GM21515 (cell line): Measurements from ENCODE around the gene INTS13.
"Not testable (repeated sequence)": the region's sequence is repeated elsewhere in the genome, so short reads cannot be mapped to it uniquely, and the experiment has no call there.

Source experiments
- ATAC-seq: cut with Tn5 transposase; IDR thresholded peaks from one replicate; pipeline ENCODE4 v1.9.1; 2021; ENCODE audit not compliant: unreplicated experiment

INTS13 gene

DNA sequence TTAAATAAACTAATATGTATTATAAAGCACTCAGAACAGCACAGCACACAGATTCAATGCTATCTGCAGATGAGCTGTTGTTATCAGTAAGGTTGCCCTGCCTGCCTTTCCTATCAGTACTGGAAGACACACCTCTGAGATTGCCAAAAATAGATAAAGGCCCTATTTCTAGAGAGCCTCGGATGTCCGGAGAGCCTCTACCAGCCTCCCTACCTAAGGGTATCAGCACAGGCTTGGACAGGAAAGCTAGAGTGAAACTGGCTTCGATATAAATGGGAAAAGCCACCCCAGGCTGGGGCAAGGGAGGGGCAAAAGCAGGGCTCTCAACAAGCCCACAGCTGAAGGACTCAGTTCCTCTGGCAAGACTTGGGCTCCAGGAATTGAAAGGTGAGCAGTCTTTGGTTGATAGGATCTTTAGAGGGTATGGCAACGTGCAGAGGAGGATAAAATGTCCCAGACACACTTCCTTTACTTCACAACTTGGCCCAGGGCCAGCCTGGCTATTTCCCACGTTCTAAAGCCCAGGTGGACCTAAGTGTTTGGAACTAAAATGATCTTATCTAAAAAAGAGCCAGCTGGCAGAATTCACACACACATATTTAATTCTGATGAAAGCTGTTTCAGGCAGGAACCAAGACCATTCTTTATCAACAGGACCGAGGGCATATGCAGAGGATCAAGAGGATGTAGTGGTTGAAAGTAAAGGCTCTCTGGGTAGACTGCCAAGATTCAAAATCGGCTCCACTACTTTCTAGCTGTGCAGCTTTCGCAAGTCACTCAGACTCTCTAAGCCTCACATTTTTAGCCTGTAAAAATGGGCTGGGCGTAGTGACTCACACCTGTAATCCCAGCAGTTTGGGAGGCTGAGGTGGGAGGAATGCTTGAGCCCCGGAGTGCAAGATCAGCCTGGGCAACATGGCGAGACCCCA, 67.0 kb downstream of the INTS13 start:
- ATAC-seq = no peak

DNA sequence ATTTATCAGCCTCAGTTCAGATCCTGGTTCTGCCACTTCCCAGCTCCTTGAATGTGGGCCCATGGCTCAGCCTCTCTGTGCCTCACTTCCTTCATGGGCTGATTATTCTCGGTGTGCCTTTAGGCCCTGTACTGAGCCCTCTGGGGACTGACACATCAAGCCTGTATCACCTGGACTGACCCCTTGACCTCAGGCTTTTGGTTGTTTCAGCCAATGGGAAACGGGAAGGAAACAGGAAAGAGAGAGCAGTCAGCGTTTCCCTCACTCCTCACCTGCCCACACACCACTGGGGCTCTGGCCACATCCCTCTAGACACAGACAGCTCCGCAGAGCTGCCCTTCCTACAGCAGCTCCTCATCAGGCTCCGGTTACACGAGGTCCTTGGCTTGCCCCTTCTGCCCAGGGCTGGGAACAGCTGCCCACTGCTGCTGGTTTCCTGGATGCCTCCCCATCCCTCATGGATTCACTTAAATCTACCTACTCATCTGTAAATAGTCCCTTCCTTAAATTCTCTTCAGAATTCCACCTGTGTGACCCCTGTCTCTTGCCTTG, 67.8 kb downstream of the INTS13 start:
- ATAC-seq = no peak

DNA sequence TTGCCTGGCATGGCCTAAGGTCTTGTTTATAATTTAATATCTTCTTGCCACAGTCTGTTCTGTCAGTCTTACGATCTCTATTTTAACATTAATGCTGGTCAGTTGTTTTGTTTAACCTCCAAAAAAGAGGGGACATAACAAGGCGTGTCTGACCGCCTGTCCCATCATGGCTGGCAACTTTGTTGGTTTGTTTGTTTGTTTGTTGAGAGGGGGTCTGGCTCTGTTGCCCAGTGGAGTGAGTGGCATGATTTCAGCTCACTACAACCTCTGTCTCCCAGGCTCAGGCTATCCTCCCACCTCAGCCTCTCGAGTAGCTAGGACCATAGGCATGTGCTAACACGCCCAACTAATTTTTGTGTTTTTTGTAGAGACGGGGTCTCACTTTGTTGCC, 68.7 kb downstream of the INTS13 start:
- no peak for ATAC-seq

GRCh38 chr12:26868447-26869103, 69.2 kb downstream of the INTS13 start:
- ATAC-seq = no peak

DNA sequence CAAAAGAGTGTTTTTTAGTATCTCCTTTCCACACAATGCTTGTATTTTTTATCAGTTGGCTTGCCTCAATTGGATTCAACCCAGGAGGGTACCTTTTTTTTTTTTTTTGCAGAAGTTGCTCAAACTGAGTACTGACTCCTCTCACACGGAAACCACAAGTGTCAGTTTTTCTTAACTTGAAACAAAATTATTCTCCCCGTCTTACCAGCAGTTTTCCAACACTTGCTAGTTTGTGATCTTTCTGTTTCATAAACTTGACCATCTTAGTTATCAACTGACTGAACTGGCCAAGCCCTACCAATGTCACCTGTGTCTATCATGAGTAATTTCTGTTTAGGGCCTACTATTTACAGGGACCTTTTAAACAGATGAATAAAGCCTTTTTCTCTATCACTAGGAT, 70.7 kb downstream of the INTS13 start:
- peak; percentile 73 for ATAC-seq

DNA sequence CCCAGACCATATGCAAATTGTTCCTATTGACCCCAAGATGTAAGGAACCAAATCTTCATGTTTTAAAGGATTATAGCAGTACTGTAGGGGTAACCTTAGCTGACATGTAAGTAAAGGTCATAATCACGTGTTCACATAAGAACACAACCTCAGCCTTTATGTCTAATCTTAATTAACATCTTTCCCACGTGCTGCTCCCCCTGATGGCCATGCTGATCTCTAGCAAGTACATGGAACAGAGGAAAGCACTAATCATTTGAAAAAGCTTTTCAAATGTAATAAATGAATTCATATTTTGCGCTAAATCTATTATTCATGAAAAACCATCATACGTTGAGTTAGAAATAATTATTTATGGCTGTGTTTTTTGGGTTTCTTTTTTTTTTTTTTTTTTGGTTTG, 74.3 kb downstream of the INTS13 start:
- ATAC-seq = no peak

- ATAC-seq = not testable (repeated sequence)
Measured at GRCh38 chr12:26862787-26863186, 75.0 kb downstream of the INTS13 start.

DNA sequence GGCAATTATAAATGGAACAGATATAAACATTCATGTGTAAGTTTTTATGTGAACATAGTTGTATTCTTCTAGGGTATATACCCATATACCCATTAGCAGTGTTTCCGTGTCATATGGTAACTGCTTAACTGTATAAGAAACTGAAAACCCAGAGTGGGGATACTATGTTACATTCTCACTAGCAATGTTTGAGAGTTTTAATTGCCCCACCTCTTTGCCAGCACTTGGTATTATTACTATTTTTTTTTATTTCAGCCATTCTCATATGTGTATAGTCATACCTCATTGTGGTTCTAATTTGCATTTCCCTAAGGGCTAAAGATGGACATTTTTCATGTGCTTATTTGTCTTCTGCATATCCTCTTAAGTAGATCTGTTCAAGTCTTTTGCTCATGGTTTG, 76.1 kb downstream of the INTS13 start:
- no peak for ATAC-seq

- ATAC-seq = no peak
Measured at GRCh38 chr12:26857465-26858176, 80.2 kb downstream of the INTS13 start.

- ATAC-seq = no peak
Measured at GRCh38 chr12:26855337-26855736, 82.4 kb downstream of the INTS13 start.
